ENCODE data around the gene ZNF283. TPM values are rescaled to one million over a fixed set of nuclear protein-coding genes. Genes with fewer than 3 reads are reported as not detected.
"Not testable (repeated sequence)": the region's sequence is repeated elsewhere in the genome, so short reads cannot be mapped to it uniquely, and the experiment has no call there.

Gene ZNF283
- total RNA-seq, 1 experiment from 2014 or later = 8.7 TPM

DNA sequence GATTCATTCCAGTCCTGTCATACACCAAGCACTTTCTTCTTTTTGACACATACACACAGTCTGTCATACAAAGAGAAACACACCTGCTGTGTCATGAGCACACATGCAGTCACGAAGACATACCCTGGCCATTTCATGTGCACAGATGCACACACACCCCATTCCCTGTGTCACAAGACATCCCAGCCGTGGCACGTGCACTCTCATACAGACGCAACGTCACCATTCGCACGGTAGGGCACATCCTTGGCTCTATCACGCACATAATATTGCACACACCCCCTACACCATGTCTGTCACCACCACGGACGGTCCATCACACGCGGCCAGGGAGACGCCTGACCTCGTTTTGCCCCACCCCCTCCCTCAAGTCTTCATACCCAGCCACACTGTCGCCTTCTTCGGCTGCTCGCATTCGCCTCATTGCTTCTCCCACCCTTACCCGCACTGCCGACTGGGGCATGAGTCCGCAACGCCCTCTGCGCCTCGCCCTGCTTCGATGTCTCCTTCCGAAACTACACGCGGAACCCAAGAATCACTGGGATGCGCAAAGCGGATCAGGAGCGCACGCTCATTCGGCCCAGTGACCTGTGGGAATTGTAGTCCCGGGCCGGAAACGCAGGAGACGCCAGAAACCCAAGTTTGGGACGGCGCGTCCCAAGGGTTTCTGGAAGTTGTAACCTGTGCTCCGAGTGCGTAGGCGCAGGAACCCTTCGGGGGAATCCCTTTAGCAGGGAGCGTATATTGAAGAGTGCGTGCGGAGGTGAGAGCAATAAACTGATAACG lies 6.8 kb upstream of the ZNF283 start:
- DNase-seq (ENCODE audit: low read depth, low spot score) = no peak
- in situ Hi-C loops (cut with HindIII; ENCODE audit: low pct_unique_long_range_greater_than_20kb, low sequenced_read_pairs) = no loop called here

DNA sequence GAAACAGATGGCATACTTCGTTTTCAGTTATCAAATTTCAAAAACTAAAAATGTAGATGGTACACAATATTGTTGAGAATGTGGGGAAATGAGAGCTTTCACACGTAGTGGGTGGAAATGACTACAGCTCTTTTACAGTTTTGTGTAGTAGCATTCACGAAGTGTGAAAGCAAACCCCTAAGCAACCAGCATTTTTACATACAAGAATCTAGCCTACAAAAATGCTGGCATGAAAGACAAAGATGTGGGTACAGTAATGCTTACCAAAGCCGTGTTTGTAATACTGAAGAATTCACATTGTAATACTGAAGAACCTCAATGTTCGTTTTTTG lies 6.3 kb upstream of the ZNF283 start:
- in situ Hi-C loops (cut with HindIII; ENCODE audit: low pct_unique_long_range_greater_than_20kb, low sequenced_read_pairs) = no loop called here
- DNase-seq (ENCODE audit: low read depth, low spot score) = no peak

GRCh38 chr19:43823856-43824255 lies 3.3 kb upstream of the ZNF283 start:
- in situ Hi-C loops (cut with HindIII; ENCODE audit: low pct_unique_long_range_greater_than_20kb, low sequenced_read_pairs); DNase-seq (ENCODE audit: low read depth, low spot score): not testable (repeated sequence)

DNA sequence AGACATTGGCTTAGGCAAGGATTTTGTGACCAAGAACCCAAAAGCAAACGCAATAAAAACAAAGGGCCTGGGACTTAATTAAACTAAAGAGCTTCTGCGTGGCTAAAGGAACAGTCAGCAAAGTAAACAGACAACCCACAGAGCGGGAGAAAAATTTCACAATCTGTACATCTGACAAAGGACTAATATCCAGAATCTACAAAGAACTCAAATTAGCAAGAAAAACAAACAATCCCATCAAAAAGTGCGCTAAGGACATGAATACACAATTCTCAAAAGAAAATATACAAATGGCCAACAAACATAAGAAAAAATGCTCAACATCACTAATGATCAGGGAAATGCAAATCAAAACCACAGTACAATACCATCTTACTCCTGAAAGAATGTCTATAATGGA lies 2.5 kb upstream of the ZNF283 start:
- in situ Hi-C loops (cut with HindIII; ENCODE audit: low pct_unique_long_range_greater_than_20kb, low sequenced_read_pairs); DNase-seq (ENCODE audit: low read depth, low spot score): not testable (repeated sequence)

- in situ Hi-C loops (cut with HindIII; ENCODE audit: low pct_unique_long_range_greater_than_20kb, low sequenced_read_pairs) = no loop called here
- DNase-seq (ENCODE audit: low read depth, low spot score) = no peak
Measured at GRCh38 chr19:43839139-43839538, 12.0 kb downstream of the ZNF283 start.

DNA sequence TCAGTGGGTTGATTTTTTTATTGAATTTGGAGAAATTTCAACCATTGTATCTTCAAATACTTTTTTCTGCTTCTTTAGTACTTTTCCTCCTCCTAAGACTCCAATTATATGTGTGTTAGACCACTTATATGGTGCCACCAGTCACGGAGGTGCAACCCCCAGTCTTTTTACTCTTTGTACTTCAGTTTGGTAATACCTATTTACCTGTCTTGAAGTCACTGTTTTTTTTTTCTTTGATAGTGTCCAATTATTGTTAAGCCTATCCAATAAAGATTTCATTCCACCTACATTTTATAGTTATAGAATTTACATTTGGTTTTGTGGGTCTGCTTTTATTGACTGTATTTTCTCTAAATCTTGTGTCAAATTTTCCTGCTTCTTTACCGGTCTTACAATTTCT lies 14.9 kb downstream of the ZNF283 start:
- in situ Hi-C loops (cut with HindIII; ENCODE audit: low pct_unique_long_range_greater_than_20kb, low sequenced_read_pairs) = no loop called here
- no peak for DNase-seq (ENCODE audit: low read depth, low spot score)

GRCh38 chr19:43847246-43847645 lies 20.1 kb downstream of the ZNF283 start:
- no peak for DNase-seq (ENCODE audit: low read depth, low spot score)
- in situ Hi-C loops (cut with HindIII; ENCODE audit: low pct_unique_long_range_greater_than_20kb, low sequenced_read_pairs) = no loop called here

DNA sequence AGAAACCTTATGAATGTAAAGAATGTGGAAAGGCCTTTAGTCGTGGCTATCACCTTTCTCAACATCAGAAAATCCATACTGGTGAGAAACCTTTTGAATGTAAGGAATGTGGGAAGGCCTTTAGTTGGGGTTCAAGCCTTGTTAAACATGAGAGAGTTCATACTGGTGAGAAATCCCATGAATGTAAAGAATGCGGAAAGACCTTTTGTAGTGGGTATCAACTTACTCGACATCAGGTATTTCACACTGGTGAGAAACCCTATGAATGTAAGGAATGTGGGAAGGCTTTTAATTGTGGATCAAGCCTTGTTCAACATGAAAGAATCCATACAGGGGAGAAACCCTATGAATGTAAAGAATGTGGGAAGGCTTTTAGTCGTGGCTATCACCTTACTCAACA lies 20.8 kb downstream of the ZNF283 start:
- no peak for DNase-seq (ENCODE audit: low read depth, low spot score)
- in situ Hi-C loops (cut with HindIII; ENCODE audit: low pct_unique_long_range_greater_than_20kb, low sequenced_read_pairs) = no loop called here

- no peak for DNase-seq (ENCODE audit: low read depth, low spot score)
- in situ Hi-C loops (cut with HindIII; ENCODE audit: low pct_unique_long_range_greater_than_20kb, low sequenced_read_pairs) = no loop called here
Measured at GRCh38 chr19:43848821-43849220, 21.7 kb downstream of the ZNF283 start.

- in situ Hi-C loops (cut with HindIII; ENCODE audit: low pct_unique_long_range_greater_than_20kb, low sequenced_read_pairs) = no loop called here
- DNase-seq (ENCODE audit: low read depth, low spot score) = no peak
Measured at GRCh38 chr19:43858174-43858573, 31.1 kb downstream of the ZNF283 start.

DNA sequence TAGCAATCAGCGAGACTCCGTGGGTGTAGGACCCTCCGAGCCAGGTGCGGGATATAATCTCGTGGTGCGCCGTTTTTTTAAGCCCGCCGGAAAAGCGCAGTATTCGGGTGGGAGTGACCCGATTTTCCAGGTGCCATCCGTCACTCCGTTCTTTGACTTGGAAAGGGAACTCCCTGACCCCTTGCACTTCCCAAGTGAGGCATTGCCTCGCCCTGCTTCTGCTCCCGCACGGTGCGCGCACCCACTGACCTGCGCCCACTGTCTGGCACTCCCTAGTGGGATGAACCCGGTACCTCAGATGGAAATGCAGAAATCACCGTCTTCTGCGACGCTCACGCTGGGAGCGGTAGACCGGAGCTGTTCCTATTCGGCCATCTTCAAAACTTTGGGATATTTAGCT lies 39.8 kb downstream of the ZNF283 start:
- in situ Hi-C loops (cut with HindIII; ENCODE audit: low pct_unique_long_range_greater_than_20kb, low sequenced_read_pairs); DNase-seq (ENCODE audit: low read depth, low spot score): not testable (repeated sequence)

DNA sequence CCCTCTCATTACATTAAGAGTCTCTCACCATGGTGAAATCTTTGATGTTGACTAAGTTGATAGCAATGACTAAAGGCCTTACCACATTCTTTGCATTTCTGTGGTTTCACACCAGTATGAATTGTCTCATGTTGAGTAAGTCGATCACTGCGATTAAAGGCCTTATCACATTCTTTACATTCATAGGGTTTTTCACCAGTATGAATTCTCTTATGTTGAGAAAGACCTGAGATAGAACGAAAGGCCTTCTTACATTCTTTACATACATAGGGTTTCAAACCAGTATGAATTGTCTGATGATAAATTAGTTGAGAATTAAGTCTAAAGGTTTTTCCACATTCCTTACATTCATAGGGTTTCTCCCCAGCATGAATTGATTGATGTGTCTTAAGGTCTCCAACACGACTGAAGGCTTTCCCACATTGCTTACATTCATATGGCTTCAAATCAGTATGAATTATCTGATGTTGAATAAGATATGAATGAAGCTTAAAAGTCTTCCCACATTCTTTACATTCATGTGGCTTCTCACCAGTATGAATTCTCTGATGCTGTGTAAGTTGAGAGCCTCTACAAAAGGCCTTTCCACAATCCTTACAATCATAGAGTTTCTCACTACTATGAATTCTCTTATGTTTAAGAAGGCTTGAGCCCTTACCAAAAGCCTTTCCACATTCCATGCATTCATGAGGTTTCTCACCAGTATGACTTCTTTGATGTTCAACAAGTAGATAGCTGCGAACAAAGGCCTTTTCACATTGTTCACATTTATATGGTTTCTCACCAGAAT lies 45.6 kb downstream of the ZNF283 start:
- DNase-seq (ENCODE audit: low read depth, low spot score) = no peak
- in situ Hi-C loops (cut with HindIII; ENCODE audit: low pct_unique_long_range_greater_than_20kb, low sequenced_read_pairs) = no loop called here

GRCh38 chr19:43880483-43880882 lies 53.4 kb downstream of the ZNF283 start:
- in situ Hi-C loops (cut with HindIII; ENCODE audit: low pct_unique_long_range_greater_than_20kb, low sequenced_read_pairs) = no loop called here
- DNase-seq (ENCODE audit: low read depth, low spot score) = no peak

- in situ Hi-C loops (cut with HindIII; ENCODE audit: low pct_unique_long_range_greater_than_20kb, low sequenced_read_pairs) = no loop called here
- no peak for DNase-seq (ENCODE audit: low read depth, low spot score)
Measured at GRCh38 chr19:43883864-43884263, 56.7 kb downstream of the ZNF283 start, which contains the start of gene ZNF404. ZNF404 (minus strand) TSS chr19:43883964.

DNA sequence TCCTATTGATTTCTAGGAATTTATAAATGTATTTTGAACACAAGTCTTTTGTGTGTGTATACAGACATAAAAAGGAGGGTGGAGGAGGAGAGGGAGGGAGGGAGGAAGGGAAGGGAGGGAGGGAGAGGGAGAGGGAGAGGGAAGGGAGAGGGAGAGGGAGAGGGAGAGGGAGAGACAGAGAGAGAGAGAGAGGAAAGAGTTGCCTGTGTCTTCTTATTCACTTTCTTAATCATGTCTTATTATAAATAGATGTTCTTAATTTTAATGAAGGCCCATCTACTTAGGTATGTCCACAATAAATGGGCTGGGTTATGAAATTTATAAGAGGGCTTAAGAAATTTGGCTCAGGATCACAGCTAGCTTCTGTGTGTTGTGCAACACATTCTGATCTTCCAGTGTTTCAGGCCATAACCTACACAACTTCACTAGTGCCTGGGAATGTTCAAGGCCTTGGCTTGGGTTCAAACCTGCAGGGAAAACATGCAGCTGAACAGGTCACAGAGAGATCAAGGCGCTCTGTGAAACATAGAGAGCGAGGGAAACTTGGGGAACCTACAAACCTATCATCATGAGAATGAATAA lies 68.7 kb downstream of the ZNF283 start:
- DNase-seq (ENCODE audit: low read depth, low spot score) = no peak
- in situ Hi-C loops (cut with HindIII; ENCODE audit: low pct_unique_long_range_greater_than_20kb, low sequenced_read_pairs) = no loop called here
